GM08714 (cell line): ENCODE data around the gene RGS3.

ENCODE experiments used
- H3K4me3 ChIP-seq: fragments of 200-500 bp; sonication (Bioruptor generic); 2 replicates; pipeline ENCODE4 v1.5.1; 2014; ENCODE audit warnings: mild to moderate bottlenecking, low read length, inconsistent platforms
- ZNF274 ChIP-seq: IDR thresholded peaks from 2 replicates; pipeline ENCODE4 v1.6.1; 2012; ENCODE audit warnings: mild to moderate bottlenecking, low read depth, low read length

The RGS3 gene

GRCh38 chr9:113563826-113564497 lies 100.4 kb downstream of the RGS3 start:
- TF ChIP-seq ZNF274 = no peak
- H3K4me3 ChIP-seq = no peak overlapping the region

- no peak for TF ChIP-seq ZNF274
- H3K4me3 ChIP-seq = no peak overlapping the region
Measured at GRCh38 chr9:113564498-113565237, 101.1 kb downstream of the RGS3 start.

GRCh38 chr9:113566016-113566711 lies 102.6 kb downstream of the RGS3 start:
- no peak for TF ChIP-seq ZNF274
- peak overlapping the region; percentile 22; the same call in 1 of the 2 replicates for H3K4me3 ChIP-seq

GRCh38 chr9:113566712-113567071 lies 103.2 kb downstream of the RGS3 start:
- H3K4me3 ChIP-seq = no peak overlapping the region
- no peak for TF ChIP-seq ZNF274

GRCh38 chr9:113567361-113568080 lies 104.0 kb downstream of the RGS3 start:
- no peak overlapping the region for H3K4me3 ChIP-seq
- no peak for TF ChIP-seq ZNF274

GRCh38 chr9:113568081-113568435 lies 104.5 kb downstream of the RGS3 start:
- no peak for TF ChIP-seq ZNF274
- no peak overlapping the region for H3K4me3 ChIP-seq

GRCh38 chr9:113568571-113569321 lies 105.2 kb downstream of the RGS3 start:
- no peak for TF ChIP-seq ZNF274
- no peak overlapping the region for H3K4me3 ChIP-seq

GRCh38 chr9:113569472-113570060 lies 106.0 kb downstream of the RGS3 start:
- H3K4me3 ChIP-seq = no peak overlapping the region
- no peak for TF ChIP-seq ZNF274

GRCh38 chr9:113570106-113570505 lies 106.6 kb downstream of the RGS3 start:
- H3K4me3 ChIP-seq = no peak overlapping the region
- TF ChIP-seq ZNF274 = no peak

- no peak overlapping the region for H3K4me3 ChIP-seq
- TF ChIP-seq ZNF274 = no peak
Measured at GRCh38 chr9:113570749-113571711, 107.5 kb downstream of the RGS3 start.

- no peak overlapping the region for H3K4me3 ChIP-seq
- TF ChIP-seq ZNF274 = no peak
Measured at GRCh38 chr9:113572076-113572861, 108.7 kb downstream of the RGS3 start.
